Loucy (cell line): ENCODE results near the gene KIRREL3.

Source experiments
- H2AFZ ChIP-seq: fragments of 200-600 bp; sonication (generic); 2 replicates; pipeline ENCODE4 v1.6.0; 2016; ENCODE audit warnings: antibody characterized with exemption, mild to moderate bottlenecking, low read length, moderate library complexity
- H3F3A ChIP-seq: fragments of 200-600 bp; 2 replicates; pipeline ENCODE4 v1.6.0; 2016; ENCODE audit warnings: antibody characterized with exemption, low read depth, mild to moderate bottlenecking
- H3K27me3 ChIP-seq: fragments of 200-600 bp; sonication (generic); 2 replicates; pipeline ENCODE4 v1.6.1; 2014; ENCODE audit warnings: low read length, mild to moderate bottlenecking; ENCODE audit not compliant: insufficient read depth, poor library complexity, severe bottlenecking
- H3K36me3 ChIP-seq: fragments of 200-600 bp; sonication (generic); 2 replicates; pipeline ENCODE4 v1.6.1; 2016; ENCODE audit warnings: low read length; ENCODE audit not compliant: insufficient read depth
- H3K4me1 ChIP-seq: fragments of 200-600 bp; sonication (generic); 2 replicates; pipeline ENCODE4 v1.5.1; 2014; ENCODE audit warnings: low read length, mild to moderate bottlenecking; ENCODE audit not compliant: insufficient read depth, poor library complexity, severe bottlenecking
- H3K4me2 ChIP-seq: fragments of 200-600 bp; sonication (generic); 2 replicates; pipeline ENCODE4 v1.6.0; 2014; ENCODE audit warnings: antibody characterized with exemption, low read length, low read depth, mild to moderate bottlenecking; ENCODE audit not compliant: poor library complexity, severe bottlenecking
- H3K4me3 ChIP-seq: fragments of 200-600 bp; sonication (generic); 2 replicates; pipeline ENCODE4 v1.5.1; 2014; ENCODE audit warnings: low read length, mild to moderate bottlenecking, mixed read lengths; ENCODE audit not compliant: poor library complexity, severe bottlenecking
- H3K79me2 ChIP-seq: fragments of 200-600 bp; sonication (generic); 2 replicates; pipeline ENCODE4 v1.6.1; 2014; ENCODE audit warnings: low read length; ENCODE audit not compliant: insufficient read depth
- H3K9ac ChIP-seq: fragments of 200-600 bp; sonication (generic); 2 replicates; pipeline ENCODE4 v1.6.0; 2014; ENCODE audit warnings: mild to moderate bottlenecking, low read depth, low read length, moderate library complexity; ENCODE audit not compliant: poor library complexity, severe bottlenecking
- H3K9me2 ChIP-seq: fragments of 200-600 bp; sonication (generic); replicated peaks from 2 replicates; pipeline ENCODE4 v1.6.1; 2016; ENCODE audit warnings: low read depth, low read length, mixed read lengths
- H3K9me3 ChIP-seq: fragments of 200-600 bp; sonication (generic); 2 replicates; pipeline ENCODE4 v1.6.1; 2014; ENCODE audit warnings: mild to moderate bottlenecking, antibody characterized with exemption, low read length, low read depth; ENCODE audit not compliant: insufficient read depth
- H4K20me1 ChIP-seq: fragments of 200-600 bp; sonication (generic); 2 replicates; pipeline ENCODE4 v1.6.0; 2014; ENCODE audit warnings: antibody characterized with exemption, low read length, mild to moderate bottlenecking; ENCODE audit not compliant: insufficient read depth, poor library complexity, severe bottlenecking
- EZH2phosphoT487 ChIP-seq: fragments of 200-600 bp; IDR thresholded peaks from 2 replicates; pipeline ENCODE4 v1.6.1; 2018; ENCODE audit warnings: antibody characterized with exemption, mild to moderate bottlenecking, moderate library complexity, borderline replicate concordance
- TF ChIP-seq, protein P1 (sequence below): fragments of 200-600 bp; sonication (generic); conservative IDR thresholded peaks from 2 replicates; pipeline ENCODE4 v1.5.1; 2014; ENCODE audit warnings: mild to moderate bottlenecking, antibody characterized with exemption, low read length

The KIRREL3 gene

DNA sequence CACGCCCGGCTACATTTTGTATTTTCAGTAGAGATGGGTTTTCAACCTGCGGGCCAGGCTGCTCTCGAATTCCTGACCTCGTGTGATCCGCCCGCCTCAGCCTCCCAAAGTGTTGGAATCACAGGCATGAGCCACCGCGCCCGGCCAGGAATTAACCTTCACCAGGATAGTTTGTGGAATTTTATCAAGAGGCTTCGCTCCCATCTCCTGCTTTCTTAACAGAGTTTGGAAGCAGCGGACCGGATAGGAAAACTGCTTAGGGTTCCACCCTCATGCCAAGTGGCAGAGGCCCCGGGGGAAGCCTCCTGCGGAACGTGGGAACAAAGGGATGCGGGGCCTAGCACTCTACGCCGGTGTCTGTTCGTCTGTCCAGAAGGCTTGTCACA lies 415.2 kb downstream of the KIRREL3 start:
- Histone ChIP-seq H4K20me1 (no peaks in the 10 kb centered on the region), H3K36me3 (no peaks in the 10 kb centered on the region), H3K9me2 (no peaks in the 10 kb centered on the region), H3K4me3 (no peak overlapping the region), H2AFZ (no peak overlapping the region), H3K4me1 (no peaks in the 10 kb centered on the region), H3K79me2 (no peaks in the 10 kb centered on the region), H3K4me2 (no peak overlapping the region), H3F3A (no peaks in the 10 kb centered on the region), H3K27me3 (no peaks in the 10 kb centered on the region), H3K9me3 (no peaks in the 10 kb centered on the region), H3K9ac (no peak overlapping the region)
- TF ChIP-seq, protein P1, sequence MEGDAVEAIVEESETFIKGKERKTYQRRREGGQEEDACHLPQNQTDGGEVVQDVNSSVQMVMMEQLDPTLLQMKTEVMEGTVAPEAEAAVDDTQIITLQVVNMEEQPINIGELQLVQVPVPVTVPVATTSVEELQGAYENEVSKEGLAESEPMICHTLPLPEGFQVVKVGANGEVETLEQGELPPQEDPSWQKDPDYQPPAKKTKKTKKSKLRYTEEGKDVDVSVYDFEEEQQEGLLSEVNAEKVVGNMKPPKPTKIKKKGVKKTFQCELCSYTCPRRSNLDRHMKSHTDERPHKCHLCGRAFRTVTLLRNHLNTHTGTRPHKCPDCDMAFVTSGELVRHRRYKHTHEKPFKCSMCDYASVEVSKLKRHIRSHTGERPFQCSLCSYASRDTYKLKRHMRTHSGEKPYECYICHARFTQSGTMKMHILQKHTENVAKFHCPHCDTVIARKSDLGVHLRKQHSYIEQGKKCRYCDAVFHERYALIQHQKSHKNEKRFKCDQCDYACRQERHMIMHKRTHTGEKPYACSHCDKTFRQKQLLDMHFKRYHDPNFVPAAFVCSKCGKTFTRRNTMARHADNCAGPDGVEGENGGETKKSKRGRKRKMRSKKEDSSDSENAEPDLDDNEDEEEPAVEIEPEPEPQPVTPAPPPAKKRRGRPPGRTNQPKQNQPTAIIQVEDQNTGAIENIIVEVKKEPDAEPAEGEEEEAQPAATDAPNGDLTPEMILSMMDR = no peak
- no peak for TF ChIP-seq EZH2phosphoT487

DNA sequence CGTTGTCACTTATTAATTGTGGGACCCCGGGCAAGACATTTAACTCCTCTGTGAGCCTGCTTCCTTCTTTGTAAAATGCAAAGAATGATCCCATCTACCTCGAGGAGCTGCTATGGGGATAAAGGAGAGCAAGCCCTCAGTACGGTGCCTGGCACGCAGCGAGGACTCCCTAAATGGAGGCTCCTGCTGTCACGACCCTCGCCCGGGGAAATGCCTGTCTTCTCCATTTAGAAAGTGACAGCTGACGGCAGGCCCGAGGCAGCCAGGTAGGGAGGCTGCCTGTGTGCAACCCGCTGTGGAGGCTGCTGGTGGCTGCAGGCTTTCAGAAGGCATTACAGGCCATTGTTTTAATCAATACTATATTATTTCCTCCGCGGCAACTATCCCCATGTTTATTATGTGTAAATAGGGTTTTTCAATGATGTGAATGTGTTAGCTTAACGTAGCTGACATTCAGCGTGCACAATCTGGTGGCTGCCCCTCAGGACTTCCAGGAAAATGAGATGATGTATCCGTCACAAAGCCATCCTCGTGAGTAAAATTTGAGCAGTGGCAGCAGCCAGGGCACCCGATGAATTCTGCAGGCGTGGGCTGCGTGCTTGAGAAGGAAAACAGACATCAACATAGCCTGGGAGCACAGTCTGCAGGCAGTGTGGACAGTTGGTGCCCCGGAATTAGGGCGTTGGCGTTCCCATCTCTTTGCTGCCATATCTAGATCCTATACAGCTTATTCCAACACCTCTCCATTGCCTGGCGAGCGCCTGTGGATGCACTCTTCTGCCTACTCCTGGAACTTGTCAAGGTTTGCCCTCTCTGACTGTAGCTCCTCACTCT lies 416.8 kb downstream of the KIRREL3 start:
- H4K20me1 ChIP-seq = no peaks in the 10 kb centered on the region
- no peak overlapping the region for H3K4me3 ChIP-seq
- H3K79me2 ChIP-seq = no peaks in the 10 kb centered on the region
- H3K9me2 ChIP-seq = no peaks in the 10 kb centered on the region
- no peaks in the 10 kb centered on the region for H3F3A ChIP-seq
- TF ChIP-seq, protein P1 = no peak
- no peak for TF ChIP-seq EZH2phosphoT487
- H3K4me1 ChIP-seq = no peaks in the 10 kb centered on the region
- H3K27me3 ChIP-seq = no peaks in the 10 kb centered on the region
- H3K9ac ChIP-seq = no peak overlapping the region
- H3K36me3 ChIP-seq = no peaks in the 10 kb centered on the region
- no peak overlapping the region for H2AFZ ChIP-seq
- H3K4me2 ChIP-seq = no peak overlapping the region
- no peaks in the 10 kb centered on the region for H3K9me3 ChIP-seq

GRCh38 chr11:126583101-126583500 lies 417.5 kb downstream of the KIRREL3 start:
- Histone ChIP-seq H3K4me3 (no peak overlapping the region), H3K9ac (no peak overlapping the region), H3K36me3 (no peaks in the 10 kb centered on the region), H3K9me3 (no peaks in the 10 kb centered on the region), H3K9me2 (no peaks in the 10 kb centered on the region), H3K79me2 (no peaks in the 10 kb centered on the region), H2AFZ (no peak overlapping the region), H3K4me1 (no peaks in the 10 kb centered on the region), H4K20me1 (no peaks in the 10 kb centered on the region), H3K27me3 (no peaks in the 10 kb centered on the region), H3F3A (no peaks in the 10 kb centered on the region), H3K4me2 (no peak overlapping the region)
- TF ChIP-seq EZH2phosphoT487 = no peak
- TF ChIP-seq, protein P1 = no peak
